CD4-positive, alpha-beta T cell (primary cell): ENCODE results near the gene PTCD2. TPM values are rescaled to one million over a fixed set of nuclear protein-coding genes. Genes with fewer than 3 reads are reported as not detected.
"Not testable (repeated sequence)": the region's sequence is repeated elsewhere in the genome, so short reads cannot be mapped to it uniquely, and the experiment has no call there.

Experiments
- ATAC-seq: fragments of 200-7000 bp; cut with Tn5 transposase; one replicate; pipeline ENCODE4 v1.10.0; 2022; ENCODE audit warnings: mild to moderate bottlenecking; ENCODE audit not compliant: poor library complexity
- CTCF ChIA-PET: fragments of 350-600 bp; sonication (Branson Sonifier 250); formaldehyde crosslinking; loops from one replicate; lab custom pipeline; 2021; ENCODE audit warnings: antibody characterized with exemption, inconsistent platforms; lab: Charles Lee
- POLR2A ChIA-PET: fragments of 350-600 bp; sonication (Branson Sonifier 250); formaldehyde crosslinking; loops from one replicate; lab custom pipeline; 2021; ENCODE audit warnings: antibody characterized with exemption, inconsistent platforms; lab: Charles Lee
- DNase-seq, 14 experiments: peaks; one replicate each; pipeline ENCODE4 v3.0.0-alpha.2; 2013 to 2020; ENCODE audit warnings: mixed read lengths in 2 of 14
- H3K27ac ChIP-seq, 2 donors: one replicate each; pipeline versions ENCODE4 v1.5.1 to v1.7.0; 2013; ENCODE audit warnings: low read length in 2 of 2, low read depth in 1 of 2, mild to moderate bottlenecking in 1 of 2
- H3K27me3 ChIP-seq, 2 experiments: 1 replicate in 1 of 2; 2 replicates in 1 of 2; pipeline versions ENCODE4 v1.6.1 to v1.7.0; 2013; ENCODE audit warnings: low read length in 2 of 2, control low read depth in 1 of 2, mild to moderate bottlenecking in 1 of 2, moderate library complexity in 1 of 2; ENCODE audit not compliant: insufficient read depth in 2 of 2, control insufficient read depth in 1 of 2
- H3K36me3 ChIP-seq: one replicate; pipeline ENCODE4 v1.6.1; 2013; ENCODE audit warnings: low read length, control low read depth; ENCODE audit not compliant: insufficient read depth
- H3K4me1 ChIP-seq: one replicate; pipeline ENCODE4 v1.6.1; 2013; ENCODE audit warnings: low read length, control low read depth; ENCODE audit not compliant: insufficient read depth
- H3K4me3 ChIP-seq: one replicate; pipeline ENCODE4 v1.5.1; 2013; ENCODE audit warnings: mild to moderate bottlenecking, low read length, moderate library complexity
- H3K9me3 ChIP-seq, 2 experiments: 1 replicate in 1 of 2; 2 replicates in 1 of 2; pipeline versions ENCODE4 v1.6.1 to v1.7.0; 2013; ENCODE audit warnings: low read length in 2 of 2, mild to moderate bottlenecking in 2 of 2, control low read depth in 1 of 2, moderate library complexity in 1 of 2; ENCODE audit not compliant: control insufficient read depth in 1 of 2, insufficient read depth in 1 of 2
- H3K27ac Mint-ChIP-seq: one replicate; pipeline ENCODE4 v1.8.0; 2020; ENCODE audit warnings: mixed read lengths
- H3K27me3 Mint-ChIP-seq: one replicate; pipeline ENCODE4 v1.8.0; 2021; ENCODE audit warnings: mixed read lengths
- H3K36me3 Mint-ChIP-seq: one replicate; pipeline ENCODE4 v1.8.0; 2021; ENCODE audit warnings: low read depth, mixed read lengths
- H3K4me1 Mint-ChIP-seq: one replicate; pipeline ENCODE4 v1.8.0; 2021; ENCODE audit warnings: low read depth, mixed read lengths
- H3K4me3 Mint-ChIP-seq: one replicate; pipeline ENCODE4 v1.8.0; 2020; ENCODE audit warnings: mild to moderate bottlenecking, mixed read lengths
- H3K9me3 Mint-ChIP-seq: one replicate; pipeline ENCODE4 v1.8.0; 2020; ENCODE audit warnings: mixed read lengths
- CTCF ChIP-seq: fragments of 200-600 bp; IDR thresholded peaks from one replicate; pipeline ENCODE4 v1.8.0; 2022; ENCODE audit warnings: antibody characterized with exemption, mild to moderate bottlenecking
- intact Hi-C, 2 experiments: fragments of 100-400 bp; cut with DNase I in 1 of 2; cut with micrococcal nuclease in 1 of 2; formaldehyde crosslinking; loops; one replicate each; pipeline versions ENCODE4 v1.15.1 to v1.9.0; 2023 to 2025; cut with DNase I, micrococcal nuclease
- total RNA-seq, 174 experiments: library from RNA in 2 of 174; stranded (reverse) in 2 of 174; gene quantifications; one replicate each; pipeline ENCODE4 v1.2.3 and lab custom pipeline; 2021 to 2026

Gene PTCD2
- total RNA-seq, 2 experiments from 2014 or later = 2.9 to 3.3 TPM

- POLR2A ChIA-PET = no interaction called here
- peaks cover 12% of the 10 kb centered on the region for H3K9me3 Mint-ChIP-seq
- intact Hi-C loops = no loop called here
These were observed 82.9 kb downstream of the PTCD2 start for GRCh38 chr5:72402959-72403628.

GRCh38 chr5:72404771-72405170 is 84.6 kb downstream of the PTCD2 start:
- H3K4me3 ChIP-seq, intact Hi-C loops, DNase-seq, H3K27ac Mint-ChIP-seq, H3K4me1 Mint-ChIP-seq, H3K36me3 ChIP-seq, CTCF ChIA-PET, H3K27ac ChIP-seq, H3K4me3 Mint-ChIP-seq, ATAC-seq, H3K4me1 ChIP-seq, H3K36me3 Mint-ChIP-seq, H3K27me3 ChIP-seq, POLR2A ChIA-PET, H3K27me3 Mint-ChIP-seq: not testable (repeated sequence)
- H3K9me3 ChIP-seq = peaks cover 6 to 16% of the 10 kb centered on the region in 2 experiments
- peaks cover 12% of the 10 kb centered on the region for H3K9me3 Mint-ChIP-seq

More at GRCh38 chr5:72402959-72403628, 82.9 kb downstream of the PTCD2 start:
- Histone ChIP-seq H3K27me3 (peaks cover 0 to 5% of the 10 kb centered on the region in 2 experiments), H3K4me1 (no peaks in the 10 kb centered on the region), H3K9me3 (peaks cover 6 to 16% of the 10 kb centered on the region in 2 experiments), H3K4me3 (no peak overlapping the region), H3K36me3 (no peaks in the 10 kb centered on the region), H3K27ac (no peak overlapping the region)
- no peak overlapping the region for H3K4me3 Mint-ChIP-seq
- no peak for DNase-seq
- ATAC-seq = no peak
- H3K4me1 Mint-ChIP-seq = no peaks in the 10 kb centered on the region
- CTCF ChIA-PET = no interaction called here
- peaks cover 16% of the 10 kb centered on the region for H3K27me3 Mint-ChIP-seq
- H3K27ac Mint-ChIP-seq = no peak overlapping the region
- no peaks in the 10 kb centered on the region for H3K36me3 Mint-ChIP-seq
- TF ChIP-seq CTCF = no peak

GRCh38 chr5:72407078-72407477 is 86.9 kb downstream of the PTCD2 start:
- peaks cover 0 to 2% of the 10 kb centered on the region in 2 experiments for H3K9me3 ChIP-seq
- CTCF ChIA-PET = no interaction called here

More at GRCh38 chr5:72407078-72407477, 86.9 kb downstream of the PTCD2 start:
- DNase-seq (no peak), ATAC-seq (no peak)
- H3K27me3 Mint-ChIP-seq = peaks cover 10% of the 10 kb centered on the region
- no peak for TF ChIP-seq CTCF
- no peak overlapping the region for H3K4me3 Mint-ChIP-seq
- Histone ChIP-seq H3K36me3 (no peaks in the 10 kb centered on the region), H3K27me3 (no peaks in the 10 kb centered on the region), H3K4me3 (no peak overlapping the region), H3K4me1 (no peaks in the 10 kb centered on the region), H3K27ac (no peak overlapping the region)
- POLR2A ChIA-PET = no interaction called here
- intact Hi-C loops = no loop called here
- H3K4me1 Mint-ChIP-seq = no peaks in the 10 kb centered on the region
- H3K36me3 Mint-ChIP-seq = no peaks in the 10 kb centered on the region
- no peak overlapping the region for H3K27ac Mint-ChIP-seq
- H3K9me3 Mint-ChIP-seq = peaks cover 2% of the 10 kb centered on the region
